Muscle layer of duodenum (tissue), 2 donors: ENCODE data around the gene TCEA3.

ENCODE experiments used
- H3K27ac ChIP-seq: one replicate; pipeline ENCODE4 v1.7.0; 2013; ENCODE audit warnings: mild to moderate bottlenecking, low read length
- H3K27me3 ChIP-seq: one replicate; pipeline ENCODE4 v1.7.0; 2013; ENCODE audit warnings: low read depth, mild to moderate bottlenecking, control low read depth, low read length
- H3K36me3 ChIP-seq, 2 donors: one replicate each; pipeline ENCODE4 v1.7.0; 2013; ENCODE audit warnings: low read length in 2 of 2, control low read depth in 1 of 2, mild to moderate bottlenecking in 1 of 2; ENCODE audit not compliant: insufficient read depth in 2 of 2, control insufficient read depth in 1 of 2
- H3K4me1 ChIP-seq, 2 donors: one replicate each; pipeline ENCODE4 v1.7.0; 2013; ENCODE audit warnings: low read length in 2 of 2, mild to moderate bottlenecking in 2 of 2, control low read depth in 1 of 2, moderate library complexity in 1 of 2; ENCODE audit not compliant: insufficient read depth in 2 of 2, control insufficient read depth in 1 of 2
- H3K4me3 ChIP-seq, 2 donors: one replicate each; pipeline ENCODE4 v1.7.0; 2013; ENCODE audit warnings: low read length in 2 of 2, low read depth in 1 of 2, mild to moderate bottlenecking in 1 of 2
- H3K9me3 ChIP-seq, 2 donors: one replicate each; pipeline ENCODE4 v1.7.0; 2013; ENCODE audit warnings: low read length in 2 of 2, control low read depth in 1 of 2, mild to moderate bottlenecking in 1 of 2; ENCODE audit not compliant: control insufficient read depth in 1 of 2
- donor health status: healthy.

The TCEA3 gene

DNA sequence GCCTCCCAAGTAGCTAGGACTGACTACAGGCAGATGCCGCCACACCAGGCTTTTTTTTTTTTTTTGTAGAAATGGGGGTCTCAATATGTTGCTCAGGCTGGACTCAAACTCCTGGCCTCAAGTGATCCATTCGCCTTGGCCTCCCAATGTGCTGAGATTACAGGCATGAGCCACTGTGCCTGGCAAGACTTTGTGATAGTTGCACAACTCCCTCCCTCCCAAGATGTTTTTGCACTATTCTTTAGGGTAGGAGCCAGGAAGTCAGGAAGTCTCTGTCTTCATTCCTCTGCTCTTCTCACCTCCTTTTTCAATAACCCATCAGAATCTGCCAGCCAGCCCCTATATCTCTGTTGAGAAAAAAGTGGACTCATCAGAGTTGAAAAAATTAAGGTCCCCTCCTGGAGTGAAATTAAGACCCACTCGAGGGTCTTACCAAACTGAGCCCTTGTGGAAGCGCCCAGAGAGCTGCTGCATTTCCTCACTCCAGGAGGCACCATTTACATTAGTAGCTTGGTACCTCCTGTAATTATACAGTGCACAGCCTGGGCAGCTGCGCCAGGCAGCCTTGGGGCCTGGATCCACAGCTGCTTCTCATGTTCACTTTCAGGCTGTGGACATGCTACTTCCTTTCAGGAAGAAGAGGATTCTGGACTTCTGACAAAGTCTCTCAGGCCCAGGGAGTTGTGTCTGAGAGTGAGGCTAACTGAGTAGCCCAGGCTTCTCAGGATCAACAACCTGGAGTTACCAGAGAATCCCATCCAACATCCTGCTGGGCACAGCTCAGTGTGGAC, 24.0 kb downstream of the TCEA3 start:
- Histone ChIP-seq H3K27me3 (no peaks in the 10 kb centered on the region), H3K36me3 (peaks cover 4 to 10% of the 10 kb centered on the region in 2 donors), H3K9me3 (no peaks in the 10 kb centered on the region), H3K4me1 (peaks cover 5 to 11% of the 10 kb centered on the region in 2 donors), H3K4me3 (no peak overlapping the region), H3K27ac (no peak overlapping the region)

DNA sequence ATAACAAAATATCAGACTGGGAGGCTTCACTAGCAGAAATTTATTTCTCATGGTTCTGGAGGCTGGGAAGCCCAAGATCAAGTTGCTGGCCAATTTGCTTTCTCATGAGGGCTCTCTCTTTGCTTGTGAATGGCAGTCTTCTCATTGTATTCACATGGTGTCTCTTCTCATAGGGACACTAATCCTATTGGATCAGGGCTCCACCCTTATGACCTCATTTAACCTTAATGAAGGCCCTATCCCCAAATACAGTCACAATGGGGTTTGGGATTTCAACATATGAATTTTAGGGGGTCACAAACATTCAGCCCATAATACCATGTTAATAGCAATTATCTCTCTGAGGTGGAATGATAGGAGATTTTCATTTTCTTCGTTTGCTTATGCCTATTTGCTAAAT, 25.3 kb downstream of the TCEA3 start:
- H3K36me3 ChIP-seq: peaks cover 4 to 10% of the 10 kb centered on the region in 2 donors
- no peaks in the 10 kb centered on the region for H3K27me3 ChIP-seq
- peaks cover 8 to 11% of the 10 kb centered on the region in 2 donors for H3K4me1 ChIP-seq
- no peaks in the 10 kb centered on the region for H3K9me3 ChIP-seq
- no peak overlapping the region for H3K27ac ChIP-seq
- no peak overlapping the region for H3K4me3 ChIP-seq

DNA sequence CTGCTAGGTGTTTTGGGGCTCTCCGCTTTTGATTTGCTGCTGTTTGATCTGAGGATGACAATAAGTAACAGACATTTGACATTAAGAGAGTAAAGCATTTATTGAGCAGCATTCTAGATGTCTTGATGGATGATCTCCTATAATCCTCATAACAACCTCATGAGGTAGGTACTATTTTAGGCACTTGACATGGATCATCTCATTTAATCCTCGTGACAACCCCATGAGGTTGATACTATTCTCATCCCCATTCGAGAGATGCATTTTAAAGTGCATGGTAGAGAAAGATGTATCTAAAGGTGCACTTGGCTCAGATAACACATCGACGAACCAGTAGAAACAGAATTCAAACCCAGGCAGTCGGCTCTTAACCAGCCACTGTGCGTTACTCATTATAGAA, 26.6 kb downstream of the TCEA3 start:
- H3K27me3 ChIP-seq: no peaks in the 10 kb centered on the region
- H3K9me3 ChIP-seq: no peaks in the 10 kb centered on the region
- peaks cover 4 to 10% of the 10 kb centered on the region in 2 donors for H3K36me3 ChIP-seq
- no peak overlapping the region for H3K4me3 ChIP-seq
- no peak overlapping the region for H3K27ac ChIP-seq
- peaks cover 3 to 10% of the 10 kb centered on the region in 2 donors for H3K4me1 ChIP-seq

DNA sequence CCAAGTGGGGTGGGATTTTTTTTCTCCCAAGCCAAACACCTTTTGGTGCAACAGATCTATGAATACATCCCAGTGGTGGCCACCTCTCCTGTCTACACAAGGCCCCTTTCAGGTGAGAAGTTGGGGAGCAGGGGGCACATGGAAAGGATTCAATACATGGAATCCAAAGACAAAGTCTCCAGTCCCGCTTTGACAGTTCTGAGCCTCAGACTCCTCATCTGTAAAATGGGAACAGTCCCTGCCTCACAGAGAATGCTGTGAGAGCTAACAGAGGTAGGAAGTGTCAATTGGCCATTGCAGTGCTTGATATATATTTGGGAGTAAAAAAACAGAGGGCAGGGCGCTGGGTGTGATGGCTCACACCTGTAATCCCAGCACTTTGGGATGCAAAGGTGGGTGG, 28.2 kb downstream of the TCEA3 start:
- Histone ChIP-seq H3K27me3 (no peaks in the 10 kb centered on the region), H3K36me3 (peaks cover 4 to 10% of the 10 kb centered on the region in 2 donors), H3K9me3 (no peaks in the 10 kb centered on the region), H3K4me1 (peaks cover 3 to 10% of the 10 kb centered on the region in 2 donors), H3K4me3 (no peak overlapping the region), H3K27ac (no peak overlapping the region)

DNA sequence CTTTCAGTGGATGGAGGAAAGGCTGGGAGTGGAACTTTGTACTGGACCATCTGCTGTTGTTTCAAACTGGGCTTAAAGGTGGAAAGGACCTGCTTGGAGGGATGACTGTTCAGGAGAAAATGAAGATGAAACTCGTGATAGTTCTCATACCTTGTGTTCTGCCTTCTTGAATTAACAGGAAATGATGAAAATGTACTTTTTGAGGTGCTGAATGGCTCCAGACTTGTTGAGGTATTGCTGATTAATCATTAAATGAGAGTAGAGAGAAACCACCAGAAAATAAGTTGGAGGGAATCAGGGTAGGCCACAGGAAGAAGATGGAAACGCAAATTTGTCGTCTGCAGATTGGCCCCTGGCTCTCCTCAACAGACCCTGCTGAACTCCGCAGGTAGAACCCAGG, 28.7 kb downstream of the TCEA3 start:
- no peak overlapping the region for H3K4me3 ChIP-seq
- H3K27me3 ChIP-seq: no peaks in the 10 kb centered on the region
- peaks cover 3 to 10% of the 10 kb centered on the region in 2 donors for H3K4me1 ChIP-seq
- peak overlapping the region; percentile 86 for H3K27ac ChIP-seq
- no peaks in the 10 kb centered on the region for H3K9me3 ChIP-seq
- H3K36me3 ChIP-seq: peaks cover 4 to 10% of the 10 kb centered on the region in 2 donors

DNA sequence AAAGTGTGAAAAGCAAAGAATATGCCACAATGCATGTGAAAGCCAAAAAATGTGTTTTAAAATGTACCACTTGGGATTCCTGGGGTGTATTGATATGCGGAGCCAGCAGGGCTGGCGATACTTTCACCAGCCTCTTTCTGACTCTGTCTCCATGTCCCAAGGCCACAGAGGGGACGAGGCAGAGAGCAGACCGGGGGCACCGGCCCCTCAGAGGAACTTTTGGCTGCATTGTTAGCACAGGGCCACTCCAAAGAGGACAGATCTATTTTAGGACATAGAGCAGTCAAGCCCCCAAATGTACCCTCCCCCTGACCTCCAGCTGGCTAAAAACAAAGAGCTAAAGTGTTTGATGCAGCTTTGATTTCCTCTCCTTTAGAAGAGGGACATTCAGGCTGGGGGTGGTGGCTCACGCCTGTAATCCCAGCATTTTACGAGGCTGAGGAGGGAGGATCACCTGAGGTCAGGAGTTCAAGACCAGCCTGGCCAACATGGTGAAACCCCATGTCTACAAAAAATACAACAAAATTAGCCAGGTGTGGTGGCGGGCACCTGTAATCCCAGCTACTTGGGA, 29.3 kb downstream of the TCEA3 start:
- Histone ChIP-seq H3K9me3 (no peaks in the 10 kb centered on the region), H3K27me3 (no peaks in the 10 kb centered on the region), H3K27ac (peak overlapping the region; percentile 86), H3K36me3 (peaks cover 4 to 10% of the 10 kb centered on the region in 2 donors), H3K4me1 (peaks cover 3 to 10% of the 10 kb centered on the region in 2 donors), H3K4me3 (peak overlapping the region in 1 of 2 donors; percentile 25)

DNA sequence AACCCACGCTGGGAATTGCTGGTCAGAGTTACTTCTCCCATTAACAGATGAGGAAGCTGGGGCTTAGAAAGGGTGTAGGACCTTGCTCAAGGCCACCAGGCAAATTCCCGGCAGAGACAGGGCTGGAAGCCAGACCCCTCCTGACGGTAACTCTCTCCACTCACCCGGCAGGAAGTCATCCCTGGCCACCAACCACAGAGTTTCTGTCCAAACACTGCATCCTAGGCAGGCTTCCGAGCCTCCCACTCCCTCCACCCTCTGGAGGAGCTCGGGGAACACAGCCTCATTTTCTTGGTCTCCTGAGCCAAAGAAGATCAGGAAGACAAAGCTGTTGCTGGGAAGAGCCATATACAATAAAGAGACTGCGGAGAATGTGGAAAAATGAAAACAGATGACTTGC, 29.9 kb downstream of the TCEA3 start:
- Histone ChIP-seq H3K36me3 (peaks cover 4 to 10% of the 10 kb centered on the region in 2 donors), H3K4me1 (peaks cover 3 to 10% of the 10 kb centered on the region in 2 donors), H3K27me3 (no peaks in the 10 kb centered on the region), H3K9me3 (no peaks in the 10 kb centered on the region), H3K4me3 (peak overlapping the region in 1 of 2 donors; percentile 25), H3K27ac (peak overlapping the region; percentile 86)

DNA sequence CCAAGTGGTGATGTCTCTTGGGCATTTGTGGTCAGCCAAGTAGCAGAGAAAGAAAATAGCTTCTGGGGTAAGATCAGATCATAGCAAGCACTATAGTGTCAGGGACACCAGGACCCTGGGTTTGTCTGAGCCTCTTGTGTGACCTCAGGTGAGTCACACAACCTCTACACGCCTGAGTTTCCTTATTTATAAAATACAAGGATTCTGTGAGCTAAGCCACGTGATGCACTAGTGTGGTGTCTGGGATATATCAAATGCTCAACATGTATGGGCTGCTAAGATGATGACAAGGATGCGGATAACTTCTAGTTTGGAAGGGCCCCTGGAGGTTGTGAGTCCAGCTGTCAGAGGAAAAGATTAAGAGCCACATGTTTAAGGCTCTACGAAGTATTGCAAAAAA, 30.4 kb downstream of the TCEA3 start:
- Histone ChIP-seq H3K36me3 (peaks cover 4 to 10% of the 10 kb centered on the region in 2 donors), H3K27ac (peak overlapping the region; percentile 86), H3K4me3 (no peak overlapping the region), H3K4me1 (peaks cover 3 to 10% of the 10 kb centered on the region in 2 donors), H3K9me3 (no peaks in the 10 kb centered on the region), H3K27me3 (no peaks in the 10 kb centered on the region)

DNA sequence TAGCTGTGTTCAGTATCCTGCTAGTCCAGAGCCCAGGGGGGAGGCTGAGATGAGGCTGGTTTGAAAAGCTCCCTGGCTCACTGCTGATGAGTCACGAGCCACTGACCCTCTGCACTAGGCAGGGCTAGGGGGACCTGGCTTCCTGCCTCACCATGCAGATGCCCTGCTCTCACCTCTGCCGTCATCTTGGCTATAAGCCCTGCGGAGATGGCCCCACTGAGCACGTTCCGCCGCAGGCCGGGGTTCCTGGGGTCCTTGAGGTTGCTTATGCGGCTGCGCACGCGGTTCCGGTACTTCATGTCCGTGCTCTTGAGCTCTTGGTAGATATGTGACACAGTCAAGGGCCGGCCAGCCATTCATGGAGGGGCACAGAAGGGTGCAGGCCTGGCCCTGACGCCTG, 30.8 kb downstream of the TCEA3 start:
- Histone ChIP-seq H3K27ac (peak overlapping the region; percentile 86), H3K9me3 (no peaks in the 10 kb centered on the region), H3K27me3 (no peaks in the 10 kb centered on the region), H3K4me1 (peaks cover 3 to 10% of the 10 kb centered on the region in 2 donors), H3K4me3 (no peak overlapping the region), H3K36me3 (peaks cover 4 to 10% of the 10 kb centered on the region in 2 donors)

DNA sequence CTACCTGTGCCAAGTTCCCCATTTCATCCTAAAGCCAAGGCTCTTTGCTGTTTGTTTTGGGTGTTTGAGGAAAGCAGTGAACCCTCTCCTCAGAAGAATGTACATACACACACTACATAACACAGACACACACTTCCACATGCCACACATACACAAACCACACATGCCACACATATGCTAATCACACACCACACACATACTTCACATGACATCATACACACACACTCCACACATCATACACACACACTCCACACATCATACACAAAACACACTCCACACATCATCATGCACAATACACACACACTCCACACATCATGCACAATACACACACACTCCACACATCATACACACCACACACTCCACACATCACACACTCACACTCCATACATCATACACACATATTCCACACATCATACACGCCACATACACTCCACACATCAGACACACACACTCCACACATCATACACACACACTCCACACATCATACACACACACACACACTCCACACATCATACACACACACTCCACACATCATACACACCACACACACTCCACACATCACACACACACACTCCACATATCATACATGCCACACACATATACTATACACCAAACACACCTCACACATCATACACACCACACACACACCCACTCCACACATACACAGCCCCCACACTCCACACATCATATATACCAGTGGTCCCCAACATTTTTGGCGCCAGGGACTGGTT, 32.3 kb downstream of the TCEA3 start:
- peaks cover 3 to 10% of the 10 kb centered on the region in 2 donors for H3K4me1 ChIP-seq
- peaks cover 4 to 9% of the 10 kb centered on the region in 2 donors for H3K36me3 ChIP-seq
- no peaks in the 10 kb centered on the region for H3K27me3 ChIP-seq
- no peak overlapping the region for H3K27ac ChIP-seq
- no peaks in the 10 kb centered on the region for H3K9me3 ChIP-seq
- no peak overlapping the region for H3K4me3 ChIP-seq

DNA sequence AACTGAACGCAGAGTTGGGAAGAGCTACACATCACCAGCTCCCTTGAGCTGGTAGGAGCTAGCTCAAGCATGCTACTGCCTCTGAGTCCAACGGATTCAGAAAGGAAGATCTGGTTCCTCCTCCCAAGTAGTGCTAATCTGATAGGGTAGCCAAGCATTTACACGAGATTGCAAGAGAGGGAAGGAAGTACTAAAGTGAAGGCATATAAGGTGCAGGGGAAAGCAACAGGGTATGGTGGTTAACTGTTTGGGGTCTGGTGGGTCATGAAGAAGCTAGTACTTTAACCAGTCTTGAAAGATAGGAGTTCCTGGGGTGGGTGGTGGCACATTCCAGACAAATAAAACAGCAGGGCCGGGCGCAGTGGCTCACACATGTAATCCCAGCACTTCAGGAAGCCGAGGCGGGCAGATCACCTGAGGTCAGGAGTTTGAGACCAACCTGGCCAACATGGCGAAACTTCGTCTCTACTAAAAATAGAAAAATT, 34.7 kb downstream of the TCEA3 start:
- Histone ChIP-seq H3K9me3 (no peaks in the 10 kb centered on the region), H3K27me3 (no peaks in the 10 kb centered on the region), H3K36me3 (peaks cover 0 to 5% of the 10 kb centered on the region in 2 donors), H3K4me1 (peaks cover 0 to 6% of the 10 kb centered on the region in 2 donors), H3K27ac (no peak overlapping the region), H3K4me3 (no peak overlapping the region)
